ENCODE measurements around the gene MUC4. TPM values are rescaled to one million over a fixed set of nuclear protein-coding genes. Genes with fewer than 3 reads are reported as not detected.
A peak's percentile ranks its signal among the peaks of the same experiment; 100 is the strongest.
"Not testable (repeated sequence)": the region's sequence is repeated elsewhere in the genome, so short reads cannot be mapped to it uniquely, and the experiment has no call there.

The MUC4 gene
- total and polyA plus RNA-seq, 9 of the 15 experiments (the other 6 are each of a cell fraction or from before 2014, with no cell fraction given) = under 0.01 to 0.21 (median 0.10) TPM; not detected in 4

DNA sequence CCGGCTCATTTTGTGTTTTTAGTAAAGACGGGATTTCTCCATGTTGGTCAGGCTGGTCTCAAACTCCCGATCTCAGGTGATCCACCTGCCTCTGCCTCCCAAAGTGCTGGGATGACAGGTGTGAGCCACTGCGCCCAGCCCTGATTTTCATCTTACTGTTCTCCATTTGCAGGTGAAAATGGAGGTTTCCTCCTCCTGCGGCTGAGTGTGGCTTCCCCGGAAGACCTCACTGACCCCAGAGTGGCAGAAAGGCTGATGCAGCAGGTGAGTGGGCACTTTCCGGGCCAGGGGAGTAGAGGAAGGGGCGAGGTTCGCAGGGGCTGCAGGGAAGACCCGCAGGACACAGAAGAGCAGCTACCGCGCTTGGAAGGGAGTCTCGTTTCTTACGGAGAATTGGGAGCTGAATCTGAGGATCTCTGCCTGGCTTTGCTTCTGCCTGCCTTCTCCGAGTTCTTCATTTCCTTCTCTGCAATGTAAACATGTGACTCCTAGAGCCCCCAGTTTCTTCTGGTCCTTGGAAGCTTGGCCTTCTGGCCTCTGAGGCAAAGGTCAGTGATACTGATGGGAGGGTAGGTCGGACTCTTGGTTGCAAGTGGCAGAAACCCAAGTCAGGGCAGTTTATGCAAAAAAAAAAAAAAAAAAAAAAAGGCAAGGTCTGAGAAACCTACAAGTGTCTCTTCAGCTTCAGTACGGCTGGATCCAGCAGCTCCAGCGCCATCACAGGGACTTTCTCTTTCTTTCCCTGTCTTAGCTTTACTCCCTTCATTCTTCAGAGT lies 82.1 kb downstream of the MUC4 start:
- ATAC-seq (no peak), FAIRE-seq (no peak), DNase-seq (ENCODE audit: extremely low read depth in 1 of 4, low spot score in 3 of 4) (no peak)
- WGBS (ENCODE audit: insufficient coverage, low coverage, missing lambda C conversion rate) = 15% methylated on average over 18 of the region's 18 CpGs
- TF ChIP-seq, protein P1, sequence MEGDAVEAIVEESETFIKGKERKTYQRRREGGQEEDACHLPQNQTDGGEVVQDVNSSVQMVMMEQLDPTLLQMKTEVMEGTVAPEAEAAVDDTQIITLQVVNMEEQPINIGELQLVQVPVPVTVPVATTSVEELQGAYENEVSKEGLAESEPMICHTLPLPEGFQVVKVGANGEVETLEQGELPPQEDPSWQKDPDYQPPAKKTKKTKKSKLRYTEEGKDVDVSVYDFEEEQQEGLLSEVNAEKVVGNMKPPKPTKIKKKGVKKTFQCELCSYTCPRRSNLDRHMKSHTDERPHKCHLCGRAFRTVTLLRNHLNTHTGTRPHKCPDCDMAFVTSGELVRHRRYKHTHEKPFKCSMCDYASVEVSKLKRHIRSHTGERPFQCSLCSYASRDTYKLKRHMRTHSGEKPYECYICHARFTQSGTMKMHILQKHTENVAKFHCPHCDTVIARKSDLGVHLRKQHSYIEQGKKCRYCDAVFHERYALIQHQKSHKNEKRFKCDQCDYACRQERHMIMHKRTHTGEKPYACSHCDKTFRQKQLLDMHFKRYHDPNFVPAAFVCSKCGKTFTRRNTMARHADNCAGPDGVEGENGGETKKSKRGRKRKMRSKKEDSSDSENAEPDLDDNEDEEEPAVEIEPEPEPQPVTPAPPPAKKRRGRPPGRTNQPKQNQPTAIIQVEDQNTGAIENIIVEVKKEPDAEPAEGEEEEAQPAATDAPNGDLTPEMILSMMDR (IDR thresholded peaks at IDR 0.05 in 2 of 3, conservative IDR thresholded peaks at IDR 0.05 in 1 of 3; ENCODE audit: insufficient read depth in 2 of 3, low read depth in 1 of 3, low read length in 3 of 3) = no peak
- TF ChIP-seq CBFB (CRISPR knock-in tag; IDR thresholded peaks at IDR 0.05) (0 out of 2 replicates have a peak, but pooled peaks have one; percentile 46), SIX5 (IDR thresholded peaks at IDR 0.05; ENCODE audit: borderline replicate concordance in 1 of 2, insufficient read depth in 1 of 2, low read depth in 1 of 2, low read length in 2 of 2) (peak in 1 of 2 experiments; percentile 13; a peak in 1 of 4 replicates), ZBTB1 (CRISPR knock-in tag; IDR thresholded peaks at IDR 0.05; ENCODE audit: borderline replicate concordance, low read depth) (peak; percentile 40; the same call in 1 of the 2 replicates)
- TF ChIP-seq, protein P2, sequence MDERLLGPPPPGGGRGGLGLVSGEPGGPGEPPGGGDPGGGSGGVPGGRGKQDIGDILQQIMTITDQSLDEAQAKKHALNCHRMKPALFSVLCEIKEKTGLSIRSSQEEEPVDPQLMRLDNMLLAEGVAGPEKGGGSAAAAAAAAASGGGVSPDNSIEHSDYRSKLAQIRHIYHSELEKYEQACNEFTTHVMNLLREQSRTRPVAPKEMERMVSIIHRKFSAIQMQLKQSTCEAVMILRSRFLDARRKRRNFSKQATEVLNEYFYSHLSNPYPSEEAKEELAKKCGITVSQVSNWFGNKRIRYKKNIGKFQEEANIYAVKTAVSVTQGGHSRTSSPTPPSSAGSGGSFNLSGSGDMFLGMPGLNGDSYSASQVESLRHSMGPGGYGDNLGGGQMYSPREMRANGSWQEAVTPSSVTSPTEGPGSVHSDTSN (CRISPR knock-in tag; IDR thresholded peaks at IDR 0.05; ENCODE audit: low read depth) = no peak
- TF ChIP-seq, protein P2 (tag; conservative IDR thresholded peaks at IDR 0.05; ENCODE audit: low read depth) = no peak
- Histone ChIP-seq H3K9me3 (replicated peaks; ENCODE audit: control insufficient read depth, insufficient read depth, low read depth, low read length) (no peaks in the 10 kb centered on the region), H3K79me2 (ENCODE audit: control insufficient read depth, insufficient read depth, low read length) (no peaks in the 10 kb centered on the region), H3K4me2 (ENCODE audit: insufficient read depth, low read length) (no peak overlapping the region), H3K4me3 (no peak overlapping the region), H3K4me1 (replicated peaks in 1 of 2; ENCODE audit: control insufficient read depth in 2 of 2, insufficient read depth in 2 of 2, low read length in 2 of 2) (no peaks in the 10 kb centered on the region; a peak in 1 of 5 replicates), H2AFZ (ENCODE audit: low read depth, low read length) (no peak overlapping the region), H3K9ac (ENCODE audit: insufficient read depth in 1 of 2, low read depth in 2 of 2, low read length in 2 of 2) (peak overlapping the region in 1 of 2 experiments; percentile 1; a peak in 1 of 4 replicates), H3K27me3 (ENCODE audit: control insufficient read depth in 2 of 2, insufficient read depth in 2 of 2, low read length in 2 of 2) (peaks cover 25 to 52% of the 10 kb centered on the region in 2 experiments), H3K36me3 (ENCODE audit: control insufficient read depth, insufficient read depth, low read length) (no peaks in the 10 kb centered on the region), H3K9me1 (ENCODE audit: control insufficient read depth, insufficient read depth, low read length) (no peaks in the 10 kb centered on the region), H3K27ac (ENCODE audit: extremely low read depth, low read depth, low read length) (no peak overlapping the region), H4K20me1 (replicated peaks; ENCODE audit: control insufficient read depth, insufficient read depth, low read length) (no peaks in the 10 kb centered on the region)
- in situ Hi-C loops (cut with MboI) = no loop called here
- CTCF ChIA-PET (ENCODE audit: low intra/inter-chr PET ratio) = interaction anchor here (0.7 to 0.9 kb wide), 2 partner anchors 15 kb away, joined by 3 to 5 read pairs; no protein-coding TSS in a partner anchor
- intact Hi-C loops (cut with micrococcal nuclease) = loop anchor here (1.0 kb wide), 1 partner anchor 15 kb away; no protein-coding TSS in a partner anchor
- POLR2A ChIA-PET = interaction anchor here (0.6 to 1.3 kb wide), 6 partner anchors 9 to 143 kb away, joined by 3 to 9 read pairs (median 4); partner anchors contain the start of gene MUC20
- BruUV-seq (replicated peaks) = no TSS peak

DNA sequence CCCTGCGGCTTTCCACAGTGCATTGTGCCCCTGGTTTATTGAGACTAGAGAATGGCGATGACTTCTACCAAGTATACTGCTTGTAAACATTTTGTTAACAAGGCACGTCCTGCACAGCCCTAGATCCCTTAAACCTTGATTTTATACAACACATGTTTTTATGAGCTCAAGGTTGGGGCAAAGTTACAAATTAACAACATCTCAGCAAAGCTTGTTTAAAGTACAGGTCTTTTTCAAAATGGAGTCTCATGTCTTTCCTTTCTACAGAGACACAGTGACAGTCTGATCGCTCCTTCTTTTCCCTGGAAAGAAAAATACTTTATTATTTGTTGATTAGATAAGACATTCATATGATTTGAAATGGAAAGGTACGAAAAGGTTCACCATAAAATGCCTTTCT lies 82.9 kb downstream of the MUC4 start:
- H3K4me3 ChIP-seq; FAIRE-seq; ATAC-seq; H3K4me1 ChIP-seq (replicated peaks in 1 of 2; ENCODE audit: control insufficient read depth in 2 of 2, insufficient read depth in 2 of 2, low read length in 2 of 2); H3K4me2 ChIP-seq (ENCODE audit: insufficient read depth, low read length); BruUV-seq (replicated peaks); intact Hi-C loops (cut with micrococcal nuclease); CTCF ChIA-PET (ENCODE audit: low intra/inter-chr PET ratio); H3K36me3 ChIP-seq (ENCODE audit: control insufficient read depth, insufficient read depth, low read length); H4K20me1 ChIP-seq (replicated peaks; ENCODE audit: control insufficient read depth, insufficient read depth, low read length); H3K9ac ChIP-seq (ENCODE audit: insufficient read depth in 1 of 2, low read depth in 2 of 2, low read length in 2 of 2); in situ Hi-C loops (cut with MboI); H3K9me3 ChIP-seq (replicated peaks; ENCODE audit: control insufficient read depth, insufficient read depth, low read depth, low read length); DNase-seq (ENCODE audit: extremely low read depth in 1 of 4, low spot score in 3 of 4); H3K27ac ChIP-seq (ENCODE audit: extremely low read depth, low read depth, low read length); H3K9me1 ChIP-seq (ENCODE audit: control insufficient read depth, insufficient read depth, low read length); H3K79me2 ChIP-seq (ENCODE audit: control insufficient read depth, insufficient read depth, low read length): not testable (repeated sequence)
- Histone ChIP-seq H2AFZ (ENCODE audit: low read depth, low read length) (peak overlapping the region; percentile 5; the same call in 1 of the 2 replicates), H3K27me3 (ENCODE audit: control insufficient read depth in 2 of 2, insufficient read depth in 2 of 2, low read length in 2 of 2) (peaks cover 25 to 52% of the 10 kb centered on the region in 2 experiments)
- 31% methylated on average over 3 of the region's 5 CpGs for WGBS (ENCODE audit: insufficient coverage, low coverage, missing lambda C conversion rate)
- POLR2A ChIA-PET = interaction anchor here (0.7 to 1.3 kb wide), 4 partner anchors 8 to 19 kb away, joined by 3 to 9 read pairs (median 4); partner anchors contain the start of gene MUC20

All from K562 (cell line).